Small intestine (tissue), 7 donors: Measurements from ENCODE around the gene CFAP61. TPM values are rescaled to one million over a fixed set of nuclear protein-coding genes. Genes with fewer than 3 reads are reported as not detected.

Experiments
- DNase-seq, 2 donors: peaks; one replicate each; pipeline versions ENCODE4 v3.0.0 to v3.0.0-alpha.2; 2013
- FAIRE-seq: peaks from 2 replicates; lab custom pipeline; 2012; peaks lifted over from hg19 to GRCh38; lab: Jason Lieb, UNC
- H3K27ac ChIP-seq, 3 donors: one replicate each; pipeline ENCODE4 v1.5.1; 2013; ENCODE audit warnings: low read length in 2 of 3, mild to moderate bottlenecking in 2 of 3, control low read depth in 1 of 3, inconsistent platforms in 1 of 3, low read depth in 1 of 3, moderate library complexity in 1 of 3
- H3K27me3 ChIP-seq, 3 donors: one replicate each; pipeline ENCODE4 v1.6.1; 2013; ENCODE audit warnings: low read length in 3 of 3, inconsistent platforms in 1 of 3; ENCODE audit not compliant: control insufficient read depth in 3 of 3, insufficient read depth in 3 of 3
- H3K36me3 ChIP-seq, 3 donors: one replicate each; pipeline ENCODE4 v1.6.1; 2013; ENCODE audit warnings: low read length in 3 of 3, inconsistent platforms in 1 of 3, low read depth in 1 of 3, mild to moderate bottlenecking in 1 of 3, moderate library complexity in 1 of 3; ENCODE audit not compliant: control insufficient read depth in 3 of 3, insufficient read depth in 2 of 3
- H3K4me1 ChIP-seq, 3 donors: one replicate each; pipeline ENCODE4 v1.6.1; 2013; ENCODE audit warnings: low read length in 2 of 3, inconsistent platforms in 1 of 3, low read depth in 1 of 3, mild to moderate bottlenecking in 1 of 3, moderate library complexity in 1 of 3; ENCODE audit not compliant: control insufficient read depth in 3 of 3, insufficient read depth in 2 of 3
- H3K4me3 ChIP-seq, 3 donors: one replicate each; pipeline ENCODE4 v1.5.1; 2013; ENCODE audit warnings: low read length in 3 of 3, control low read depth in 1 of 3, inconsistent platforms in 1 of 3, low read depth in 1 of 3, mild to moderate bottlenecking in 1 of 3, moderate library complexity in 1 of 3
- H3K9me3 ChIP-seq, 2 donors: one replicate each; pipeline ENCODE4 v1.6.1; 2013; ENCODE audit warnings: low read depth in 1 of 2, low read length in 1 of 2; ENCODE audit not compliant: control insufficient read depth in 2 of 2, insufficient read depth in 1 of 2
- WGBS, 3 donors: extraction: QIAGEN DNeasy Blood & Tissue Kit; methylation state at CpG; one replicate each; pipeline ENCODE4 v1.1.7; 2013; 5-methylcytosine and 5-hydroxymethylcytosine counted together
- polyA plus RNA-seq, 4 donors: library from polyadenylated mRNA; stranded (reverse) in 3 of 4; unstranded in 1 of 4; fragments of 200-250 nt in 3 of 4; fragments of 120-200 nt in 1 of 4; gene quantifications; one replicate each; pipeline versions ENCODE4 v1.2.1 to v1.2.3, GENCODE V29; 2013
- donor health status: healthy with polysubstance abuse.
- donor health status: control.
- donor health status: control.
- donor health status: Bipolar disorder and iron deficiency.
- donor health status: healthy.

CFAP61 gene
- polyA plus RNA-seq, 4 donors, result 0.18 TPM; not detected in 2

DNA sequence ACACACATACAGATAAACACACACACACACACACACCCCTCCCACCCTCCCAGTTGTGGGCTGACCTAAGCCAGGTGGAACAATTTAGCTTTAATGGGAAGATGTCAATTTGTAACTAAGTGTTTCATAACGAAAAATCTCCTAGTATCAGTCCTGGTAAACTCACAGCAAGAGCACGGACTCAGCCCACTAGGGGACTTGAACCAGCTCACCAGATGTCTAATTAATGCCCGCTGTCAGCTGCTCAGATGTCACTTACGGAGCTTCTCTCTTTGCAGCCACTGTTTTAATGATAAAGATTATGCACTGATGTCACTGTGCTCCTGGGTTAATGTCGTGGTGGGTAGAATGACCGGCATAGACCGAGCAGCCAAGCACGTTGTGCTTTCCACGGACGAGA lies 199.0 kb downstream of the CFAP61 start:
- DNase-seq (no peak), FAIRE-seq (no peak)
- no peak overlapping the region for H3K4me3 ChIP-seq
- H3K9me3 ChIP-seq, result no peaks in the 10 kb centered on the region
- no peaks in the 10 kb centered on the region for H3K4me1 ChIP-seq
- 84 to 88% (median 87%) methylated on average over 10 of the region's 10 CpGs for WGBS, 3 donors
- no peaks in the 10 kb centered on the region for H3K36me3 ChIP-seq
- H3K27ac ChIP-seq, result no peak overlapping the region
- H3K27me3 ChIP-seq, result peaks cover 0 to 1% (median 0%) of the 10 kb centered on the region in 3 donors

DNA sequence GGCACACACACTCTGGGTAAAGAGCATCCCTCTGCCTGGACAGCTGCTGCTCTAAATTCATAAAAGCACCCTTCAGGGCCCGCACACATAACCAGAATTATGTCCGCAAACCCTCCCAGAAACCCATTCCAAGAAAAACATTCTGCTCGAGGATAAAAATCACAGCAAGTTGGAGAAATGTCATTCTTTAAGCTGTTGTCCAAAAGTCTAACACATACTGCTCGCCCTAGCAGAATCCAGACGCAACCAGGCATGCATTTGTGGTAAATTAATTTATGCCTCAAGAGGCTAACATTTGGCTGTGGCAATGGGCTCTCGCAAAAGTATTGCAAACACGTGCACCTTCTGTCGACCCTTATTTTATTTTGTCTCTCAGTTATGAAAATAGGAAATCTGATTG lies 199.5 kb downstream of the CFAP61 start:
- DNase-seq (no peak), FAIRE-seq (no peak)
- no peaks in the 10 kb centered on the region for H3K27me3 ChIP-seq
- no peak overlapping the region for H3K27ac ChIP-seq
- no peaks in the 10 kb centered on the region for H3K9me3 ChIP-seq
- H3K4me3 ChIP-seq, result no peak overlapping the region
- WGBS, 3 donors, result 72 to 86% (median 83%) methylated on average over 8 of the region's 8 CpGs
- no peaks in the 10 kb centered on the region for H3K4me1 ChIP-seq
- no peaks in the 10 kb centered on the region for H3K36me3 ChIP-seq

DNA sequence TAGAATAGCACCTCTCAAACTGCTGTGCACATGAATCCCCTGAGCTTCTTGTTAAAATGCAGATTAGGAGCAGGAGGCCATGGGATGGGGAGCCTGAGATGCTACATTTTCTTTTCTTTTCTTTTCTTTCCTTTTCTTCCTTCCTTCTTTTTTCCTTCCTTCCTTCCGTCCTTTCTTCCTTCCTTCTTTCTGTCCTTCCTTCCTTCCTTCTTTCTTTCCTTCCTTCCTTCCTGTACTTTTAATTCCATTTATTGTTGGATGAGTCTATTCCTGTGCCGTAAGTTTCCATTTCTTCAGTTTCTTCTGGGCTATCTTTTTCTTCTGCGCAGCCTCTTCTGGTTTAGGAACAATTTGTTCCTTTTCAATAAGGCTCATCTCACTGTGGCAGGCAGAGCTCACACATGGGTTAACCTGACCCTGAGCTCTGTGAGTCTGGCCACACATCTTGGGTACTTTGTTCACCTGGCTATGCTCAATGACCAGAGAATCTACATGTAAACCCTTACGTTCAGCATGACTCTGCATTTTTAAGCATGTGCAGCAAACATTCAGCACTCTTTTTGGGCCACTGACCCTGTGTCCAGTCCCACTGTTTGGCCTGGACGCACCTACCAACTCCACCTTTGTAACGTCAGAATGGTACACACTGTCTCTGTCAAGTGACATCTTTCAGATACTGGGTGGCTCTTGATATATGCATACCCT lies 200.9 kb downstream of the CFAP61 start:
- WGBS, 3 donors, result 72 to 81% (median 75%) methylated on average over 6 of the region's 6 CpGs
- H3K27ac ChIP-seq, result no peak overlapping the region

DNA sequence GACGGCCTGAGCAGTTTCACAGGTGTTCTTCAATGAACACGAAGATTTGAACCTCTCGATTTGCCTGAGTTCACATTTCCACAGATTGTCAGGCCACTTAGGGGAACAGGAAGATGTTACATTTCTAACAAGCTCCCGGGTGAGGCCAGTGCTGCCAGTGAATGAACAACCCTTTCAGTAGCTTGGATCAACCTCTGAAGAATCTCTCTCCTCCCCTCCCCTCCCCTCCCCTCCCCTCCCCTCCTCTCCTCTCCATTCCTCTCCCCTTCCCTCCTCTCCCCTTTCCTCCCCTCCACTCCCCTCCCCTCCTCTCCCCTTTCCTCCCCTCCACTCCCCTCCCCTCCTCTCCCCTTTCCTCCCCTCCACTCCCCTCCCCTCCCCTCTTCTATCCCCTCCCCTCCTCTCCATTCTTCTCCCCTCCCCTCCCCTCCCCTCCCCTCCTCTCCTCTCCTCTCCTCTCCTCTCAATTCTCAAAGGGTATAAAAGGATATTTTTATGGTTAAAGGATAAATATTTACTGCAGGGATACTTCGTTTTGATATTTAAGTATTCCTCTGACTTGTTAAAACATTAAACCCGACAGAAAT lies 201.5 kb downstream of the CFAP61 start:
- H3K27ac ChIP-seq, result no peak overlapping the region
- no peak overlapping the region for H3K4me3 ChIP-seq
- no peak for FAIRE-seq
- no peaks in the 10 kb centered on the region for H3K4me1 ChIP-seq
- no peaks in the 10 kb centered on the region for H3K27me3 ChIP-seq
- H3K9me3 ChIP-seq, result no peaks in the 10 kb centered on the region
- WGBS, 3 donors, result 46 to 63% (median 46%) methylated on average over 6 of the region's 6 CpGs
- DNase-seq, result no peak
- no peaks in the 10 kb centered on the region for H3K36me3 ChIP-seq

More for the DNA sequence above, 200.9 kb downstream of the CFAP61 start:
- DNase-seq (no peak), FAIRE-seq (no peak)
- Histone ChIP-seq H3K4me3 (no peak overlapping the region), H3K4me1 (no peaks in the 10 kb centered on the region), H3K9me3 (no peaks in the 10 kb centered on the region), H3K36me3 (no peaks in the 10 kb centered on the region), H3K27me3 (no peaks in the 10 kb centered on the region)

DNA sequence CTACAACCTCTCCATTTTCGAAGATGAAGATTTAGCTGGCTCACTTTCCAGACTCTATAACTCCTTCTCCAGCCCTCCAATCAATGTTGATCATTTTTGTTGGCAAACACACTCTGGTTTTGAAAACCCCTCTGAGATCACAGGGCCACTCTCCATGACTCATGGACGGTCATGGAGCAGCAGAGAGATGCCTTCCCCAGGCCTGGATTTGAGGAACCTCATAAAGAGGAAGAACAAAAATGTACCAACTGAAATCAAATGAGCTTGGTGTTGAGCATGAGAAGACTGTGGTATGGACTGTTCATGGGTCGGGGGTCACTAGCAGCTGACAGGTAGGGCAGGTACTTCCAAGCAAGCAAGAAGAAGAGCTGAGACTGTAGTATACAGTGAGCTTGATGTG lies 202.8 kb downstream of the CFAP61 start:
- Histone ChIP-seq H3K4me3 (no peak overlapping the region), H3K27me3 (no peaks in the 10 kb centered on the region), H3K36me3 (no peaks in the 10 kb centered on the region), H3K4me1 (no peaks in the 10 kb centered on the region), H3K27ac (no peak overlapping the region), H3K9me3 (no peaks in the 10 kb centered on the region)
- DNase-seq (no peak), FAIRE-seq (no peak)
- 62 to 69% (median 66%) methylated on average over 3 of the region's 3 CpGs for WGBS, 3 donors

DNA sequence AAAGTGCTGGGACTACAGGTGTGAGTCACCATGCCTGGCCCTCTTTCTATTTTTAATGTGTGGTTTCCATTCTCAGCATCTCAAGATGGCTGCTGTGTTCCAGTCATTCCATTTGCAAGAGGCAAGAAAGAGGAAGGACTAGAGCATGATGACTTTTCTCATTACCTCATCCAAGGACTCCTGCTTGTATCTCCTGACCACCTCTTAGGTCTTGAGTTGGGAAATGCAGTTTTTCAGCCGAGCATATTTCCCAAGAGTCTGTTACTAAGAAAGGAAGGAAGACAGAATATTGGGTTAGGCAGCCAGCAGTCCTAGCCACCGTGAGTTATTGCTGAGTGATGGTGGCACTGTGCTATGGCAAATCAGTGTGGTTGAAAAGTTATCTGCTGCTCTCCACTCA lies 207.2 kb downstream of the CFAP61 start:
- H3K27ac ChIP-seq, result no peak overlapping the region
- WGBS, 3 donors, result 65 to 76% (median 68%) methylated on average over 2 of the region's 2 CpGs
- no peaks in the 10 kb centered on the region for H3K9me3 ChIP-seq
- no peak for FAIRE-seq
- H3K36me3 ChIP-seq, result no peaks in the 10 kb centered on the region
- H3K4me3 ChIP-seq, result no peak overlapping the region
- H3K27me3 ChIP-seq, result no peaks in the 10 kb centered on the region
- no peaks in the 10 kb centered on the region for H3K4me1 ChIP-seq
- DNase-seq, result no peak

DNA sequence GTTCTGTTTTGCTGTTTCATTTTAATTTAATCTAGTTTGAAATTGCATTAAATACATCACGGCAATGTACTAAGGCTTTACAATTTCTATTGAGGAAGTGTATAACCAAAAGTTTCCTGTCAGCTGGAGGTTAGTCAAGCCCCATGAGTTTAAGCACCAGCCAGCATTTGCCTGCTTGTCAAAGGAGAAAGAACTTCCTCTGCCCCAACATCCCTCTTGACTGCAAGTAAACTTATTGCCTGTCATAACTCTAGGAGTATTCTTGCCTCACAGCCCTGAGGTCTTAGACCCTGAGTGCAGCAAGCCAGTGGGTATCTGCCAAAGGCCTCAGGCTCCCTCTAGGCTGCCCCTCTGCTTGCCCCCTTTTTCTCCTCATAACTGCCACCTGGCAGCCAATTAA lies 208.8 kb downstream of the CFAP61 start:
- Histone ChIP-seq H3K27me3 (no peaks in the 10 kb centered on the region), H3K36me3 (no peaks in the 10 kb centered on the region), H3K4me1 (no peaks in the 10 kb centered on the region), H3K4me3 (no peak overlapping the region), H3K27ac (no peak overlapping the region), H3K9me3 (no peaks in the 10 kb centered on the region)
- no peak for DNase-seq
- 33 to 72% (median 60%) methylated on average over 1 of the region's 1 CpG for WGBS, 3 donors
- FAIRE-seq, result no peak

DNA sequence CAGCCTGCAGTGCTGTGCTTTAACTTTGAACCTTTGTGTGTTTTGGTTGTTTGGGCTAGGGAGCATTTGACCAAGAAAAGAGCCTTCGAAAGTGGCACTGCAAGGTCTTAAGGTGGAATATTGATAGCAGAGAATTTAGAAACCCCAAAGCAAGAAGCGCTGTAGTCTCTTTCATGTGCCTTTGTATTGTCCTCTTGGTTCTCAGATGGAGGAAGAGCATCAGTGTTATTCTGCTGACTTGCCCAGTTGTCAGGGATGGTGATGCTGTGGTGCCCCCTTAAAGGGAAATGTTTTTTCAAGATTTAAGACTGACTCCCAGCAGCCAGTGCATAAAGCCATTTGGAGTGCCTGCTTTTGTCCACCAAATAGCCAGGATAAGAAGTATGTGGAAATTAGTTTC lies 212.9 kb downstream of the CFAP61 start:
- DNase-seq, result no peak
- no peak for FAIRE-seq
- WGBS, 3 donors, result 54 to 64% (median 56%) methylated on average over 2 of the region's 2 CpGs
- Histone ChIP-seq H3K9me3 (no peaks in the 10 kb centered on the region), H3K4me3 (no peak overlapping the region), H3K27ac (no peak overlapping the region), H3K4me1 (no peaks in the 10 kb centered on the region), H3K27me3 (no peaks in the 10 kb centered on the region), H3K36me3 (no peaks in the 10 kb centered on the region)
